OCI-M2 (cell line): ENCODE measurements around the gene PSTPIP1.

Source experiments
- DNase-seq: peaks from one replicate; lab custom pipeline; 2025; ENCODE audit not compliant: unreplicated experiment; lab: John Stamatoyannopoulos, UW

The PSTPIP1 gene

GRCh38 chr15:77017761-77018720 is 23.1 kb downstream of the PSTPIP1 start:
- no peak for DNase-seq

GRCh38 chr15:77018796-77019505 is 24.0 kb downstream of the PSTPIP1 start:
- no peak for DNase-seq

GRCh38 chr15:77019521-77020331 is 24.8 kb downstream of the PSTPIP1 start:
- DNase-seq: no peak

GRCh38 chr15:77020348-77021087 is 25.6 kb downstream of the PSTPIP1 start:
- no peak for DNase-seq

GRCh38 chr15:77021088-77021481 is 26.2 kb downstream of the PSTPIP1 start:
- no peak for DNase-seq

- no peak for DNase-seq
These were observed 27.0 kb downstream of the PSTPIP1 start for GRCh38 chr15:77021803-77022381.

- DNase-seq: no peak
These were observed 28.0 kb downstream of the PSTPIP1 start for GRCh38 chr15:77022646-77023575.

- DNase-seq: no peak
These were observed 28.8 kb downstream of the PSTPIP1 start for GRCh38 chr15:77023576-77024272.

- DNase-seq: no peak
These were observed 29.6 kb downstream of the PSTPIP1 start for GRCh38 chr15:77024273-77025082.

GRCh38 chr15:77025083-77025901 is 30.4 kb downstream of the PSTPIP1 start:
- DNase-seq: no peak

- DNase-seq: no peak
These were observed 31.1 kb downstream of the PSTPIP1 start for GRCh38 chr15:77025941-77026411.

GRCh38 chr15:77026501-77027110 is 31.7 kb downstream of the PSTPIP1 start:
- no peak for DNase-seq

- no peak for DNase-seq
These were observed 32.3 kb downstream of the PSTPIP1 start for GRCh38 chr15:77027111-77027696.

GRCh38 chr15:77027697-77028450 is 32.9 kb downstream of the PSTPIP1 start:
- DNase-seq: no peak
